Middle frontal gyrus (tissue), 1 donor: Measurements from ENCODE around the gene PACSIN2.
A peak's percentile ranks its signal among the peaks of the same experiment; 100 is the strongest.
"Not testable (repeated sequence)": the region's sequence is repeated elsewhere in the genome, so short reads cannot be mapped to it uniquely, and the experiment has no call there.

Experiments used
- DNase-seq: peaks from one replicate; pipeline ENCODE4 v3.0.0-alpha.2; 2015; ENCODE audit warnings: low spot score; ENCODE audit errors: extremely low spot score

Gene PACSIN2

DNA sequence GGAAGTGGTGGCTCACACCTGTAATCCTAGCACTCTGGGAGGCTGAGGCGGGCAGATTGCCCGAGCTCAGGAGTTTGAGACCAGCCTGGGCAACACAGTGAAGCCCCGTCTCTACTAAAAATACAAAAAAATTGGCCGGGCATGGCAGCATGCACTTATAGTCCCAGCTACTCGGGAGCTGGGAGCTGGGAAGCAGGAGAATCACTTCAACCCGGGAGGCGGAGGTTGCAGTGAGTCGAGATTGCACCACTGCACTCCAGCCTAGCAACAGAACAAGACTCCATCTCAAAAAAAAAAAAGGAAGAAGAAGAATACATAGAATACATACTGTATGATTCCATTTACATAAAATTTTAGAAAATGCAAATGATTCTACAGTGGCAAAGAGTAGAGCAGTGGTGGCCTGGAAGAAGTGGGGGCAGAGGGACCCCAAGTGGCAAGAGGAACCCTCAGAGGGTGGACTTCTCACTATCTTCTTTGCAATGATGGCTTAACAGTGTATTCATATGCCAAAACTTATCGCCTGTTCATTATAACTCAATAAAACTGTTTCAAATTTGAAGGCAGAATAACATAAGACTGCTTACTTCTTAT lies 22.0 kb downstream of the PACSIN2 start:
- no peak for DNase-seq

DNA sequence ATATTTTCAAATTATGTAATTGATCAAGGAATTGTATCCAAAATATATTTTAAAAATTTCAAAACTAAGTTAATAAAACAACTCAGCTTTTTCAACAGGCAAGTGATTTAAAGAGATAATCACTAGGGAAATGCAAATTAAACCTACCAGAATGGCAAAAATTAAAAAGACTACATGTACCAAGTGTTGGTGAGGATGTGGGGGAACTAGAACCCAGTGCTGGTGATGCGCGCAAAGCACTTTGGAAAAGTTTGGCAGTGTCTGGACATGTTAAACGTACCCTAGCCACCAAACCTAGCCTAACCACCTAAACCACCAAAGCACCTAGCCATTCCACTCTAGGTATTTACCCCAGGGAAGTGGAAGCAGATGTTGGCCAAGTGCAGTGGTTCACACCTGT lies 22.9 kb downstream of the PACSIN2 start:
- no peak for DNase-seq

DNA sequence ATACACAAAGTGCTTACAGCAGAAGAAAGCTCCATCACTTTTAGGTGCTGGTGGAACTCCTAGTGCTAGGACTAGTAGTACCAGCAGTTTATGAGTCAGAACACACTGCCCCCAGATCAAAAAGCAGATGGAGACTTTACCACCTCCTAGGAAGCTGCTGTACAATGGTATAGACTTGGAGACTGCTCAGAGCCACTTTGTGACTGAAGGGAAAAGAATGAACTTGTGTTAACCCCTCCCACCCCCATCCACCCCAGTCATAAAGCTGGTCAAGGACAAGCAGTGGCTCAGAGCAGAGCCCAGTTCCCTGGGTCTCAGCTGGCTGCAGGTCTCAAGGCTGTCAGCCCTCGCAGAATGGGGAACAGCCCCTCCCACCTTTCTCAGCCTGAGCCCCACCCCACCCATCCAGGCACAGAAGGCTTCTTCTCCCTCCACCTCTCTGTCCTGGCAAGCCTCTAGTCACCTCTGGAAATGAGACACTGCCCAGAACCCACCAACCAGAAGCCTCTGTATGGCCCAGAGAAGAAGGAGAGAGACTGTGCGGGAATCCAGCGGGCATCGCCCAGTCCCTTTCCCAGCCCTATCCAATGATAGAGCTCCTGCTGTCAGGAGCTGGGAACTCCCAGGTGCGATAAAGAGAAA lies 23.8 kb downstream of the PACSIN2 start:
- no peak for DNase-seq

DNA sequence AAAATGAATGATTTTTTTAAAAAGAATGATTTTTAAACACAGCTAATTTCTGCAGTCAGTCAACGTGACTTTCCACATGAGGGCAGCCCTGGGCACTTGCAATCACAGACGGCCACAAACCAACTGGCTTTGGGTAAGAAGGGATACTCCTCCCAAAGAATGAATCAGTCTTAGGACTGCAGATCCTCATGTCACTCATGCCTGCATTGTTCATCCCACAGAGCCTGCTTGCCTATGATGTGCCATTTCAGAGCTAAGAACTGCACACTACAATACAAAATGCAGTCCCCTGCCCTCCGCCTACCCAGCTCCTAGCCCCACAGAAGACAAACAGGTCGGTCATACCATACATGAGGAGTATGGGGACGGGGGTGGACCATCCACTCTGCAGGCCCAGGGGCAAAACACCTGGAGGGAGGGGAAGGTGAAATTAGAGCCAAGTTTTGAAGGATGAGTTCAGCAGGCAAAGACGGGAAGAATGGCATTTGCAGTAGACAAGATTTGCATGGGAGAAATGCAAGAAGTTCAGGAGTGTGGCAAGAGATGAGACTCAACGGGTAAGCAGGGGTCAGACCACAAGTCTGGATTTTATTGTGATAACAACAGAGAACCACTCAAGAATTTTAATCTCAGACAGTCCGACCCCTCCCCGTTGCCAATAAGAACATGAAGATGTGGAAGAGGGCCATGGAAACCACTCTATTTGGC lies 24.7 kb downstream of the PACSIN2 start:
- DNase-seq, result no peak

DNA sequence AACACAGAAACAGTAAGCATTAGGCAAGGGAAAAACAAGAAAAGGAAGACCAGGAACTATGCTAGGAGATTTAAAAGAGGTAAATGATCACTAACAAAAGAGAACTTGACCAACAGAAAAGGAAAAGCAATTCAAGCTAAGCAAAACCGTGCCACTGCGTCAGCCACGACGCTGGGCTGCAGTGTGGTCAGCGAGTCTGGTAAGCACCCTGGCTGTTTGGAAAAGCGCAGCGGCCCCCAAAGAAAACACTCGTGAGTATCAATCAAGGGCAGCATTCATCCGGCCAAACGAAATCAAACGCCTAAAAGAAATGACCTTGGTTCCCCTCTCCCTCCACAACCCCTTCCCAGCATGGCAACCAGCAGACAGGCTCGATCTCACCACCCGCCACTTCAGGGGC lies 28.8 kb downstream of the PACSIN2 start:
- DNase-seq, result no peak

DNA sequence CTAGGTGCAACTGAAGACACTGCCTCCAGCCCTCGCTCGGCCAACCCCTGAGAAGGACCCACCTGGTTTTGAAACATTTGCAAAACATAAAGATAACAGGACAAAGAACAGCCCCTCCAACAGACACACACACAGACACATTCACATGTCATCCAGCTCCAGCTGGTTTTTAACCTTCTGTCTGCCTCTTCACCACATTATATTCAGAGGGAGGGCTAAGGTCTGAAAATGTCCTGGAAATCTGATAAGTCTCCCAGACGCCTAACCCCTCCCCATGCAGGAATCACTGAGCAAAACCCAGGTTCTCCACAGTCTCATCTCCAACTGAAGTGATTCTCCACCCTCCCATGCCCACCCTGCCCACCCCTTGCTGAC lies 29.4 kb downstream of the PACSIN2 start:
- DNase-seq, result no peak

DNA sequence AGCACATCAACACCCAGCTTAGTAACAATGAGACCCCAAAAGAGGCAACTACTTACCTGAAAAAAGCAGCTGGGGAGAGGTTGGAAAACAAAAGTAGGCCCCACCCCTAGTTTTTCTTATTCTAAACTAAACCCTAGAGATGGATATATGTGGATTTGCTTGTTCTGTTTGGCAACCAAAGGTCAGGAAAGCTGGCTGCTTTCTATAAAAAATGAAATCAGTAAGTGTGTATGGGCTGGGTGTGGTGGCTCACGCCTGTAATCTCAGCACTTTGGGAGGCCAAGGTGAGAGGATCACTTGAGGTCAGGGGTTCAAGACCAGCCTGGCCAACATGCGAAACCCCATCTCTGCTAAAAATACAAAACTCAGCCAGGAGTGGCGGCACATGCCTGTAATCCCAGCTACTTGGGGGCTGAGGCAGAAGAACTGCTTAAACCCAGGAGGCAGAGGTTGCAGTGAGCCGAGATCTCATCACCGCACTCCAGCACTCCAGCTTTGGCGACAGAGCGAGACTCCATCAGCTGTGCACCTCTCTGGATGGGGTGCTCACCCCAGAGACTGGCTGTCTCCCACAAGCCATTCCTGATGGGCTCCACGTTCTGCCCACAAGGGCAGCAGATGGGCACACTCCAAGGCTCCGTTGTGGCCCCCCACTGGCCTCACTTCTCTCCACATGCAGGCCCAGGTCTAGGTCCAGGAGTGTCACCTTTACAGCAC lies 30.0 kb downstream of the PACSIN2 start:
- DNase-seq, result no peak

DNA sequence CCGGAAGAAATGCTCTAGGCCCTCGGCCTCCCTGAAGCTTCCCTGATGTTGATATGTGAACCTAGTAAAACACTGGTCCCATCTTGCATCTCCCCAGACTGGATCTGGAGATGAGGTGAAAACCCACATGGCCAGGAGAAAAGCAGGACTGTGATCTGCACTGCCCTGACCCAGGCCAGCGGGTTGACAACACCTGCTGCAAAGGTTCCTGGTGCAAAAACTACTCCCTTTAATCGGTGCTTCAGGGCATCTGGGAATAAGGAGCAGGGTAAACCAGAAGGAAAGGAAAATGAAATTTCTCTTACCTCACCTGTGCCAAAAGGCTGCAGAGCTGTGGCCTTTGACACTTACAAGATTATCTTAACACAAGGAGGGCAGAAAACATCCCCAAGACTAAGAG lies 30.6 kb downstream of the PACSIN2 start:
- DNase-seq, result no peak

DNA sequence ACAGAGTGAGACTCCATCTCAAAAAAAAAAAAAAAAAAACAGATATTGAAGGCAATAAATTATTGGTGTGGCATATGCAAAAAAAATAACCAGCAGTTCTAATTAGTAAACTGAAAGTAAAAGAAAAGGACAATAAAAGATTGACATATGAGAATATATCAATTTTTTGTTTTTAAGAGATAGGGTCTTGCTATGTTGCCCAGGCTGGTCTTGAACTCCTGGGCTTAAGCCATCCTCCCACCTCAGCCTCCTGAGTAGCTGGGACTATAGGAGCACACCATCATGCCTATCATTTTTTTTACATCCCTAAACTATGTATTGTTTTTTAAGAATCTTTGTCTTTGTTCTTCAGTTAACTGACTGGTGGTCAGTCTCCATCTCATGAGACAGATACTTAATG lies 31.5 kb downstream of the PACSIN2 start:
- DNase-seq, result no peak

DNA sequence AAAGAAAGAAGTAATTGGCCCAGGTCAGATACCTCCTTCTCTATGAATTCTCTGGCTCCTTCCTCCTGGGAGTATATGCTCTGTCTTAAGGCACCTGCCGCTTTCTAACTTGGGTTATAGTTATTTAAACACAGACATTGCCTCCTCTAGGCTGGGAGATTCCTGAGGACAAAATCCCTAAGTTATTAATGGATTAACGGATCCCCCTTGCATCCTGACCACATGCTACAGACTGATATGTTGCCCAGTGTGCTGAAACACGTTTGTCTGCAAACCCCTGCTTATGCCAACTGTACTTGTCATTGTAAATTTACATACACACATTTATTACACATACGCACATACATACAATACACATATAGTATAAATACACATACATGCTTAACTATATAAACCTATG lies 35.3 kb downstream of the PACSIN2 start:
- no peak for DNase-seq

DNA sequence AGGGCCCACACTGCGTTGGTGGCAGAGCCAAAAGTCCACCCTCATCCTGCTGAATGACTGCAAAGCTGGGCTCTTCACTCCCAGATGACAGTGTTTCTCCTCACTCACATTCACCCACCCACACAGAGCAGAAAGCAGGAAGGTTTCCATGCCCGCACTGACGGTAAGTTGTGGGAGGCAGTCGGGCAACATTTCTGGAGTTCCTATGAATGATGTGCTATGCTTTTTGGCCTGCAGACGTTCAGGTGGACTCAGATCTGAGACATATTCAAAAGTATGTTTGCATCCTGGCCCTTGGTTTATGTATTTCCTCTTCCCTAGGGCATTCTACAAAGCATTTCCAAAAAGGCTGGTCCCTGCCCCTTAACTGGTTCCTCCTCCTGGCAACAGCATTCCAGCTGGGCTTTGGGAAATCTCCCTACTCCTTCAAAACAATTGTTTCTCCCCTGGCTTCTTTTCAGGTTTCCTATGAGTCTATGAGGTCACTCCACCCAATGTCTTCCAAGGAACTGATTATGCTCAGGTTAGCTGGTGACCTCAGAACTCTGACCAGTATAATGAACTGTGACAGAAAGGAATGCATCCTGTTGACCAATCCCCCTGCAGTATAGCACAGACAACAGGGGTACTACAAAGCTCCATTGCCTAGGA lies 36.4 kb downstream of the PACSIN2 start:
- DNase-seq, result peak; percentile 20

DNA sequence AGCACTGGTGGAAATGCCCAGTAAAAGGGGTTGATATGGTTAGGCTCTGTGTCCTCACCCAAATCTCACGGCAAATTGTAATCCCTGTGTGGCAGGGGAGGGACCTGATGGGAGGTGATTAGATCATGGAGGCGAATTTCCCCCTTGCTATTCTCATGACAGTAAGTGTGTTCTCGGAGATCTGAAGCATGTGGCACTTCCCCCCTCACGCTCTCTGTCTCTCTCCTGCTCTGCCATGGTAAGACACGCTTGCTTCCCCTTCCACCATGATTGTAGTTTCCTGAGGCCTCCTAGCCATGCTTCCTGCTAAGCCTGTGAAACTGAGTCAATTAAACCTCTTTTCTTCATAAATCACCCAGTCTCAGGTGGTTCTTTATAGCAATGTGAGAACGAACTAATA lies 37.4 kb downstream of the PACSIN2 start:
- DNase-seq, result no peak

DNA sequence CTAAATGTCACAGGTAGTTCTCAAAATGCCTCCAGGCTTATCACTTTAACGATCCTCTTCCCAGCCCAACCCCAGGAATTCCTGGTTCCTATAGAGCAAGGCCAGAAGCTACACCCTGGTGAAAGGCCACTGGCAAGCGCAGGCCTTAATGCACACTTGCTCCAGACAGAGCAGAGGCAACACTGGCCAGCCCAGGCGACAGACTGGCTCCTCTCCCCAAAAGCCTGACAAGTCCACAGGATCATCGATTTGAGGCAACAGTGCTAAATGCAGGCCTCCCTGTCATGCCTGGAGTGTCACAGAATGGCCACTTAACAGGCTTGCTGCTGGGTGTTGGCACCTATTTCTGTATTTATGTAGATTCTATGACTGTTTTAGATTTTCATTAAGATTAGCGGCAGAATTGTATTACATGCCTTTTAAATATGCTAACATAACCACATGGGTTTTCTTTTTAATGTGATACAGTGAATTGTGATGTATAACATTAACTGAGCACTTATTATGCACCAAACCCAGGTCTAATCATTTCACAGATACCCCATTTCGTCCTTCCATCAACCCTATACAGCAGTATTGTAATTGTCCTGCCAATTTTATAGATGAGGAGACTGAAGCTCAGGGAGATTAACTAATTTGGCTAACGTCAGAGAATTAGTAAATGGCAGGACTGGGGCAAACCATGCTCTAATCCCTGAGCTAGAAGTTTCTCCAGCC lies 38.6 kb downstream of the PACSIN2 start:
- DNase-seq, result no peak

DNA sequence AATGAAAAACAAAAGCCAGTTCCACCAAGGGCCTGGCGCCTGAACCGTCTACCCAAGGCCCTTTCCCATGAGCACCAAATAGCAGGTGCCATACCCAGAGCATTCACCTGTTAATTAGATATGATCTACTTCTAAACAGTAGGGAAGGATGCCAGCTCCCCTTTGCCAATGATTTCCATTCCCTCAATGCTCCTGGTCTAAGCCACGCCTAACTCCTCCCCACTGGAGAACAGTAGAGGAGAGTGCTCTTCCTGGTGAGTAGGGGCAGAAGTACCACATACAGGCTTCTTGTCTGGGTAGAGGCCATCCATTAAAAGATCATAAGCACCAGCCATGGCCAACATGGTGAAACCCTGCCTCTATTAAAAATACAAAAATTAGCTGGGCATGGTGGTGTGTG lies 40.7 kb downstream of the PACSIN2 start:
- no peak for DNase-seq

DNA sequence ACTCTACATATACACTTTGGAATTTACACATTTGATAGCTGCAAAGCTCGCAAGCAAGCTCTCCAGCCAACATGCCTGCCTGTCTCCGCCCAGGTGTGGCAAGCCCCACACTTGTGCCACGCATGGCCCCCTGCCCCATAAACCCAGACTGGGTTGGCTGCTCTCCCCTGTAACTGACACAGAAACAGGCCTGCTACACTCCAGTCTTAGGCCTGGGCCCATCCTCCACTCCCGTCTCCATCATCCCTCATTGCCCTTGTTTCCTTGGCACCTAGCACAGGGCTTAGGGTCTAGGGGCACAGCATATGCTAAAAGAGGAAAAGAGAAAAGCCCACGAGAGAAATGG lies 41.4 kb downstream of the PACSIN2 start:
- no peak for DNase-seq

DNA sequence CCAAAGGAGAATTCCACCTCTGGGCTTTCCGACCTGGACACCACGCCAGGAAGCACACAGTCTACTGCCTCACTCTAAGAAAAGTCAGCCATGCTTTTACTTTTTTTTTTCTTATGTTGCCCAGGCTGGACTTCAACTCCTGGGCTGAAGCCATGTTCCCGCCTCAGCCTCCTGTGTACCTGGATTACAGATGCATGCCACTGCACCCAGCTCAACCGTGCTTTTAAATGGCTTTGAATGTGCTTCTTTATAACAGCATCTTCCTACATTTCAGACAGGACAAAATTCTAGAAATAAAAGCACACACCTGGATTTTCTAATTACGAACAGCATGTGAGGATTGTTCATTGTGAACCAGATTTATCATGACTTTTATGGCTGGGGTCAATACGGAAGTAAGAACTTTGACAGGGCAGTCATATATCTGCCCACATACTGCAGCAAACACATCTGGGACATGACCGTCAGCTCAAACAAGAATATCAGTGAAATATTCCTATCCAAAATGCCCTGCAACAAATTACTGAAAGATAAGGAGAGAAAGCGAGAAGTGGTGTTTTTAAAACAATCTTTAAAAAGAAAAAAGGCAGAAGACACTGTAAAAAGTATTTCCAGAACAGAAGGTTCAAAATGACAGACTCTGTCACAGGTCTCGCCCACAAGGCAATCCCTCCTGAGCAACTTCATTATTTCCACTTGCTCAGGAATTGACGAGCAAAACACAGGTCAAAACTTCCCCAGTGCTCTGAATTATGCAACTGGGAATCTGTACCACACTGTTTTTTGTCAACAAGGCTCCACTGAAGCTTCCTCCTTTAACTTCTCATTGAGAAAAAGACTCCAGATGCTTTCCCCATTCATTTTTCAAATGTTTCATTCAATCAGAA lies 42.1 kb downstream of the PACSIN2 start:
- DNase-seq, result no peak

DNA sequence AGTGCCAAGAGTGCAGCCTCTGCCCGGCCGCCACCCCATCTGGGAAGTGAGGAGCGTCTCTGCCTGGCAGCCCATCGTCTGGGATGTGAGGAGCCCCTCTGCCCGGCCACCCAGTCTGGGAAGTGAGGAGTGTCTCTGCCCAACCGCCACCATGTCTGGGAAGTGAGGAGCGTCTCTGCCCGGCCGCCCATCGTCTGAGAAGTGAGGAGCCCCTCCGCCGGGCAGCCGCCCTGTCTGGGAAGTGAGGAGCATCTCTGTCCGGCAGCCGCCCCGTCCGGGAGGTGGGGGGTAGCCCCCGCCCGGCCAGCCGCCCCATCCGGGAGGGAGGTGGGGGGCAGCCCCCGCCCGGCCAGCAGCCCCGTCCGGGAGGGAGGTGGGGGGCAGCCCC lies 43.5 kb downstream of the PACSIN2 start:
- not testable (repeated sequence) for DNase-seq

DNA sequence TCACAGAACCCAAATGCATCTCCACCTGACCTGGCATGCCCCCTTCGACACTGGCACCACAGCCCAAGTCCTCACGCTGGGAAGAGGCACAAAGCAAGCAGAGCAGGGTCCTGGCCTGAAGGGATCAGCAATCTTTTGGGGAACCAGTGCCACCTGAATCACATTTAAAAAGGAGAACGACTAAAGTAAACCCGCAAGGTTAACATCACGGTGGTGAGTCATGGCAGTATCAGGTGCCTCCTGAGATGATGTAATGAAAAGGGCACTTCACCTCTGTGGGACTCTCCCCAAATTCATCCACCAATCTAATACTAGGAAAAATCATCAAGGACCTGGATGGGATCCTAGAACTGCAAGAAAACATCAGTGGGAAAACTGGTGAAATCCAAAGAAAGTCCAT lies 44.9 kb downstream of the PACSIN2 start:
- no peak for DNase-seq

DNA sequence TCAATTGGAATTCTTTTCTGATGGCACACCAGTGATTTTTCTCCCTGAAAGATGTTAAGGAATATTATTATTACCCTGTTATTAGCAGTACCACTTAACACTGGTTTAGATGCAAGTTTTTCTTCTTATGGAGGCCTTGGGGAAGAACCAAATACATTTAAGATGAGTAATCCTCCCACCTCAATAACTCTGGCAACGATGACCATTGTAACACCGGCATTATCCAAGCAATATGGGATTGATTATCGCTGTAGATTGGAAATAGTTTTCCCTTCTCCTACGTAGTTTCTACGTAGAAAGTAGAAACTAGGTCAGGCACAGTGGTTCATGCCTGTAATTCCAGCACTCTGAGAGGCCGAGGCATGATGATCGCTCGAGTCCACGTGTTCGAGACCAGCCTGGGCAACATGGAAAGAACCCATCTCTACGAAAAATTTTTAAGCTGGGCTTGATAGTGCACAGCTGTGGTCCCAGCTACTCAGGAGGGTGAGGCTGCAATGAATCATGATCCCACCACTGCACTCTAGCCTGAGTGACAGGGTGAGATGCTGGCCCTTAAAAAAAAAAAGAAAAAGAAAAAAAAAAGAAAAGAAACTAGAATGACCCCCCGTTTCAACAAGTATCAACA lies 45.5 kb downstream of the PACSIN2 start:
- no peak for DNase-seq

DNA sequence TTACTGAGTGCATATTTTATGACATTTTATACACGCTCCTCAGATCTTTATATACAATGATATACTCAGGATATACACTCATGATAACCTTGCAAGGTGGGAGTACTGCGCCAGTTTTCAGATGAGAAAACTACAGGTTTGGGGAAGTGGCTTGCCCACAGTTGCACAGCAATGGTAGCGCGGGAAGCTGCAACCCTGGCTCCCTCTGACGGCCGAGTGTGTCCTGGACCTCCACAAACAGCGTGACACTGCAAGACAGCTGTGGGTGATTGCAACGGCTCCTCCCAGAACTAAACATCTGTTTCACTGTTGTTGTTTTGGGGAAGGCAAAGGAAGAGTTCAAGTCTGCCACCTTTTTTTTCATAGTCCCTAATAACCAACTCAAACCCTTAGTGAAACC lies 47.0 kb downstream of the PACSIN2 start:
- no peak for DNase-seq
